NCI-H1694 (cell line): ENCODE data around the gene CERS1.

ENCODE experiments used
- DNase-seq: peaks from one replicate; lab custom pipeline; 2025; lab: John Stamatoyannopoulos, UW

Gene CERS1

GRCh38 chr19:18898607-18899408 lies 2.9 kb upstream of the CERS1 start:
- no peak for DNase-seq

- DNase-seq, result no peak
Observed at GRCh38 chr19:18898081-18898606, 2.2 kb upstream of the CERS1 start.

- DNase-seq, result no peak
Observed at GRCh38 chr19:18897094-18898029, 1.4 kb upstream of the CERS1 start.

GRCh38 chr19:18896421-18896841 lies 473 bp upstream of the CERS1 start:
- DNase-seq, result no peak

GRCh38 chr19:18895038-18895823 lies 727 bp downstream of the CERS1 start:
- no peak for DNase-seq

- DNase-seq, result peak; percentile 85
Observed at GRCh38 chr19:18894254-18895037, 1.5 kb downstream of the CERS1 start.

- no peak for DNase-seq
Observed at GRCh38 chr19:18893587-18894253, 2.2 kb downstream of the CERS1 start.

GRCh38 chr19:18889949-18890745 lies 5.8 kb downstream of the CERS1 start:
- no peak for DNase-seq

- no peak for DNase-seq
Observed at GRCh38 chr19:18886972-18887371, 9.0 kb downstream of the CERS1 start.

GRCh38 chr19:18883526-18884304 lies 12.2 kb downstream of the CERS1 start:
- no peak for DNase-seq

GRCh38 chr19:18881491-18881890 lies 14.5 kb downstream of the CERS1 start:
- no peak for DNase-seq

GRCh38 chr19:18879579-18880373 lies 16.2 kb downstream of the CERS1 start:
- DNase-seq, result no peak

GRCh38 chr19:18878858-18879578 lies 16.9 kb downstream of the CERS1 start:
- DNase-seq, result no peak

- no peak for DNase-seq
Observed at GRCh38 chr19:18878058-18878797, 17.7 kb downstream of the CERS1 start.

- no peak for DNase-seq
Observed at GRCh38 chr19:18876865-18877264, 19.1 kb downstream of the CERS1 start.

GRCh38 chr19:18875726-18876125 lies 20.2 kb downstream of the CERS1 start:
- DNase-seq, result no peak

GRCh38 chr19:18871543-18871942 lies 24.4 kb downstream of the CERS1 start:
- DNase-seq, result no peak
